ENCODE measurements around the gene SAMD10.

GRCh38 chr20:64006490-64006889, 27.0 kb upstream of the SAMD10 start:
- TF ChIP-seq, protein P1, sequence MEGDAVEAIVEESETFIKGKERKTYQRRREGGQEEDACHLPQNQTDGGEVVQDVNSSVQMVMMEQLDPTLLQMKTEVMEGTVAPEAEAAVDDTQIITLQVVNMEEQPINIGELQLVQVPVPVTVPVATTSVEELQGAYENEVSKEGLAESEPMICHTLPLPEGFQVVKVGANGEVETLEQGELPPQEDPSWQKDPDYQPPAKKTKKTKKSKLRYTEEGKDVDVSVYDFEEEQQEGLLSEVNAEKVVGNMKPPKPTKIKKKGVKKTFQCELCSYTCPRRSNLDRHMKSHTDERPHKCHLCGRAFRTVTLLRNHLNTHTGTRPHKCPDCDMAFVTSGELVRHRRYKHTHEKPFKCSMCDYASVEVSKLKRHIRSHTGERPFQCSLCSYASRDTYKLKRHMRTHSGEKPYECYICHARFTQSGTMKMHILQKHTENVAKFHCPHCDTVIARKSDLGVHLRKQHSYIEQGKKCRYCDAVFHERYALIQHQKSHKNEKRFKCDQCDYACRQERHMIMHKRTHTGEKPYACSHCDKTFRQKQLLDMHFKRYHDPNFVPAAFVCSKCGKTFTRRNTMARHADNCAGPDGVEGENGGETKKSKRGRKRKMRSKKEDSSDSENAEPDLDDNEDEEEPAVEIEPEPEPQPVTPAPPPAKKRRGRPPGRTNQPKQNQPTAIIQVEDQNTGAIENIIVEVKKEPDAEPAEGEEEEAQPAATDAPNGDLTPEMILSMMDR (IDR thresholded peaks at IDR 0.05), result no peak
- TF ChIP-seq POLR2A (IDR thresholded peaks at IDR 0.05), result no peak
